Stimulated activated CD4-positive, alpha-beta T cell treated with anti-CD3 and anti-CD28 coated beads, TNF-alpha, amount 100 ng/mL, for 24 hours (primary cell): ENCODE results near the gene OGFR.

Experiments used
- DNase-seq, 3 experiments: peaks; one replicate each; pipeline ENCODE4 v3.0.0-alpha.2; 2020; ENCODE audit warnings: low read depth in 3 of 3

Gene OGFR

GRCh38 chr20:62804627-62805154 lies at the start of gene OGFR:
Gene OGFR, plus strand, starts transcription at chr20:62804835. Its CDS starts 25 bp downstream, at chr20:62804860.
- peak; percentile 36 to 66 (median 53) for DNase-seq

- no peak for DNase-seq
Observed at GRCh38 chr20:62754991-62755356, 49.7 kb upstream of the OGFR start.

- DNase-seq = no peak
Observed at GRCh38 chr20:62755817-62756724, 48.6 kb upstream of the OGFR start.

- DNase-seq = no peak
Observed at GRCh38 chr20:62758226-62758912, 46.3 kb upstream of the OGFR start.

GRCh38 chr20:62759981-62760431 lies 44.6 kb upstream of the OGFR start:
- no peak for DNase-seq

GRCh38 chr20:62760471-62760855 lies 44.2 kb upstream of the OGFR start:
- DNase-seq = no peak

GRCh38 chr20:62760856-62761758 lies 43.5 kb upstream of the OGFR start:
- DNase-seq = no peak

GRCh38 chr20:62761759-62762131 lies 42.9 kb upstream of the OGFR start:
- no peak for DNase-seq

GRCh38 chr20:62762376-62762775 lies 42.3 kb upstream of the OGFR start:
- no peak for DNase-seq

- no peak for DNase-seq
Observed at GRCh38 chr20:62762801-62763368, 41.8 kb upstream of the OGFR start.

GRCh38 chr20:62763404-62763803 lies 41.2 kb upstream of the OGFR start:
- no peak for DNase-seq

GRCh38 chr20:62764156-62764935 lies 40.3 kb upstream of the OGFR start:
- no peak for DNase-seq

- no peak for DNase-seq
Observed at GRCh38 chr20:62765021-62765420, 39.6 kb upstream of the OGFR start.

- no peak for DNase-seq
Observed at GRCh38 chr20:62765432-62766070, 39.1 kb upstream of the OGFR start.

- DNase-seq = no peak
Observed at GRCh38 chr20:62766071-62766450, 38.6 kb upstream of the OGFR start.

- DNase-seq = no peak
Observed at GRCh38 chr20:62766716-62767115, 37.9 kb upstream of the OGFR start.

GRCh38 chr20:62768234-62768546 lies 36.4 kb upstream of the OGFR start:
- no peak for DNase-seq

- DNase-seq = no peak
Observed at GRCh38 chr20:62768551-62769287, 35.9 kb upstream of the OGFR start.

GRCh38 chr20:62769346-62770071 lies 35.1 kb upstream of the OGFR start:
- DNase-seq = no peak
